K562 (cell line): ENCODE measurements around the gene CFAP298. TPM values are rescaled to one million over a fixed set of nuclear protein-coding genes. Genes with fewer than 3 reads are reported as not detected.

Experiments used
- CHD2 ChIP-seq: IDR thresholded peaks from 2 replicates; pipeline ENCODE4 v1.6.1; 2011; ENCODE audit warnings: low read depth, low read length
- ETV5 ChIP-seq: sonication (generic); formaldehyde crosslinking; IDR thresholded peaks from 2 replicates; pipeline ENCODE4 v1.4.0; 2020; ENCODE audit warnings: low read depth, mild to moderate bottlenecking, missing genetic modification reagents
- GTF2B ChIP-seq: IDR thresholded peaks from 2 replicates; pipeline ENCODE4 v1.6.1; 2011; ENCODE audit not compliant: insufficient read length; ENCODE audit errors: extremely low read depth
- KLF16 ChIP-seq: IDR thresholded peaks from 2 replicates; pipeline ENCODE4 v1.6.1; 2016; ENCODE audit warnings: antibody characterized with exemption
- NFE2L1 ChIP-seq: fragments of 450-650 bp; IDR thresholded peaks from 2 replicates; pipeline ENCODE4 v1.6.1; 2016; ENCODE audit warnings: missing genetic modification characterization, low read depth, mild to moderate bottlenecking, missing compliant biosample characterization, moderate library complexity, borderline replicate concordance
- NUFIP1 ChIP-seq: fragments of 450-650 bp; IDR thresholded peaks from 2 replicates; pipeline ENCODE4 v1.6.1; 2018; ENCODE audit not compliant: partially characterized antibody
- RBM14 ChIP-seq: fragments of 200-400 bp; formaldehyde crosslinking; IDR thresholded peaks from 2 replicates; pipeline ENCODE4 v1.6.1; 2018; ENCODE audit warnings: low read depth, mild to moderate bottlenecking, low read length, moderate library complexity, borderline replicate concordance; ENCODE audit not compliant: insufficient read depth
- RBM34 ChIP-seq: fragments of 200-400 bp; formaldehyde crosslinking; IDR thresholded peaks from 2 replicates; pipeline ENCODE4 v1.6.1; 2018; ENCODE audit warnings: low read length, borderline replicate concordance; ENCODE audit not compliant: insufficient read depth
- RNF2 ChIP-seq: sonication (generic); IDR thresholded peaks from 2 replicates; pipeline ENCODE4 v1.6.1; 2016
- SREBF2 ChIP-seq: sonication (generic); formaldehyde crosslinking; IDR thresholded peaks from 2 replicates; pipeline ENCODE4 v1.4.0; 2020; ENCODE audit warnings: mild to moderate bottlenecking, missing genetic modification reagents
- SRF ChIP-seq, 2 experiments: fragments of 250-450, 450-650 bp in 1 of 2; sonication (Bioruptor Pico) in 1 of 2; sonication (generic) in 1 of 2; formaldehyde crosslinking; IDR thresholded peaks; 2 replicates each; pipeline versions ENCODE4 v1.5.0 to v1.5.1; 2020 to 2022; ENCODE audit warnings: mild to moderate bottlenecking in 1 of 2, missing genetic modification reagents in 1 of 2
- STAT5B ChIP-seq: fragments of 250-450 bp; sonication (Bioruptor Pico); IDR thresholded peaks from 2 replicates; pipeline ENCODE4 v1.8.0; 2021; ENCODE audit warnings: mild to moderate bottlenecking, inconsistent platforms
- TEAD2 ChIP-seq: fragments of 450-650 bp; IDR thresholded peaks from 2 replicates; pipeline ENCODE4 v1.6.1; 2016; ENCODE audit warnings: missing genetic modification characterization, control low read depth, missing compliant biosample characterization
- TEAD4 ChIP-seq, 2 experiments: sonication (generic) in 1 of 2; formaldehyde crosslinking in 1 of 2; IDR thresholded peaks; 2 replicates each; pipeline versions ENCODE4 v1.6.1 to v1.8.0; 2012 to 2022; ENCODE audit warnings: borderline replicate concordance in 1 of 2, inconsistent platforms in 1 of 2, low read length in 1 of 2, mild to moderate bottlenecking in 1 of 2, missing genetic modification reagents in 1 of 2
- TOE1 ChIP-seq, 2 experiments: fragments of 450-650 bp in 1 of 2; sonication (generic) in 1 of 2; formaldehyde crosslinking in 1 of 2; IDR thresholded peaks; 2 replicates each; pipeline versions ENCODE4 v1.7.1 to v1.8.0; 2016 to 2022; ENCODE audit warnings: borderline replicate concordance in 2 of 2, mild to moderate bottlenecking in 2 of 2, antibody characterized with exemption in 1 of 2, inconsistent platforms in 1 of 2, low read depth in 1 of 2, missing genetic modification reagents in 1 of 2, moderate library complexity in 1 of 2
- ZBTB8A ChIP-seq: fragments of 450-650 bp; IDR thresholded peaks from 2 replicates; pipeline ENCODE4 v1.6.1; 2018; ENCODE audit warnings: mild to moderate bottlenecking, moderate library complexity; ENCODE audit not compliant: partially characterized antibody
- ZFX ChIP-seq: sonication (generic); formaldehyde crosslinking; IDR thresholded peaks from 2 replicates; pipeline ENCODE4 v1.8.0; 2022; ENCODE audit warnings: mild to moderate bottlenecking, missing genetic modification reagents, moderate library complexity
- ZNF384 ChIP-seq: IDR thresholded peaks from 2 replicates; pipeline ENCODE4 v1.6.1; 2012; ENCODE audit warnings: low read depth, low read length, improper control_type of control experiment
- ZNF445 ChIP-seq: fragments of 250-450 bp; sonication (Bioruptor Pico); IDR thresholded peaks from 2 replicates; pipeline ENCODE4 v1.4.0; 2020; ENCODE audit warnings: low read depth, mild to moderate bottlenecking, moderate library complexity
- polyA plus RNA-seq, 8 experiments: library from polyadenylated mRNA; depleted of rRNA in 4 of 8; stranded (reverse) in 5 of 8; unstranded in 3 of 8; fragments of >200 nt; fragmentation: Nextera tagmentation in 2 of 8; fragmentation: Illumina TruSeq in 1 of 8; extraction: Ambion mirVana in 2 of 8; extraction: Trizol in 1 of 8; gene quantifications; 2 replicates each; pipeline versions ENCODE4 v1.2.1 to v1.2.3, GENCODE V29; 2011 to 2014; ENCODE audit warnings: inconsistent platforms in 1 of 8, missing spikeins in 1 of 8
- total RNA-seq, 7 experiments: library from RNA; depleted of rRNA in 6 of 7; stranded (reverse); fragments of >200 nt in 6 of 7; fragmentation: Illumina TruSeq in 2 of 7; extraction: Trizol in 2 of 7; gene quantifications; 2 replicates each; pipeline versions ENCODE4 v1.2.1 to v1.2.3, GENCODE V29; 2011 to 2021; ENCODE audit warnings: low replicate concordance in 1 of 7
- TF ChIP-seq, protein P1 (sequence below): sonication (generic); formaldehyde crosslinking; IDR thresholded peaks from 2 replicates; pipeline ENCODE4 v1.8.0; 2022; ENCODE audit warnings: missing genetic modification reagents, mild to moderate bottlenecking, moderate library complexity, borderline replicate concordance

CFAP298 gene
- total and polyA plus RNA-seq, 9 of the 15 experiments (the other 6 are each of a cell fraction or from before 2014, with no cell fraction given), result 31.4 to 178 (median 89.7) TPM

DNA sequence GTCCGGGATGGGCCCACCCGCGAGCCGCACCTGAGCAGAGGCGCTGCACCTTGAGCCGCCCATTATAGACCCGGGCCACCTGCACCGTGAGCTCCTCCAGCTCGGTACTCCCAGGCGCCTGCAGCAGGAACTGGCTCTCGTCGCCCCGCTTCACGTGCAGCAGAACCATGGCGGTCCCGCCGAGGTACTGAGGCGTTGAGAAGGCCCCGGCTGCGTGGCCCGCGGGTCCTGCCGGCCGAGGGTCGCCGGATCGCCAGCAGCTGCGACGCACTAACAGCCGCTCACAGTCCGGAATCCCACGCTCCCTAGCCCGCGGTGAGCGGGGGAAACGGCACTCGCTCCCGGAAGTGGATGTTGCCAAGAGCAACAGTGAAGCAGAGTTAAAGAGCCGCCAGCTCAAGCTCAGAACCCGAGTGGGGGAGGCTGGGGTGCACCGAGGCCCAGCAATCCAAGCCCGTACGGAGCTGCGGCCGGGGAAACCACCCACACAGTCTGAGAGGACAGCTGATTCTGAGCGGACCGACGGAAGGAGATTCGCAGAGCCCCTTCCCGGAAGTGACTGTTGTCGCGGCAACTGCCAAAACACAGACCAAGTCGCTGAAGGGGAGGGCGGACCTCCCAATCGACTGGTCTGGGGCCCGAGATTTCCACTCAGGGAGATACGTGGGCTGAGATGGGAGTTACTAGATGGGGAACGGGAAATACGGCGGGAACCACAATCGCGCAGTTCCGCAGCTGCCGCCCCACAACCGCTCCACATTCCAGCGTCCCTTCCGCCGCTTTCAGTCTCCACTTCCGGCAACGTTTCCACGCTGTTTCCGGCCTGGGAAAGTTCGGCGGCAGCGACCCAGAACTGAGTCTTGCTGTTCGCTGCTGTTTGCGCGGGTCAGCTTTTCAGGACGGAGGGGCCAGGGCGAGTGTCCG is at the start of gene CFAP298 (continued):
- TF ChIP-seq SRF (CRISPR knock-in tag; IDR thresholded peaks at IDR 0.05) (no peak), NUFIP1 (no peak), CHD2 (peak; percentile 28; the same call in 1 of the 2 replicates), RBM14 (0 out of 2 replicates have a peak, but pooled peaks have one; percentile 61), GTF2B (no peak), SREBF2 (CRISPR knock-in tag) (no peak), NFE2L1 (no peak), RBM34 (no peak), STAT5B (CRISPR knock-in tag) (no peak), KLF16 (no peak), TEAD2 (tag) (peak; percentile 96), ZBTB8A (no peak), TOE1 (IDR thresholded peaks at IDR 0.05; ENCODE audit: borderline replicate concordance) (peak; percentile 88), TOE1 (CRISPR knock-in tag; IDR thresholded peaks at IDR 0.05; ENCODE audit: borderline replicate concordance, low read depth) (no peak), RNF2 (peak; percentile 72; the same call in 1 of the 2 replicates), ZNF445 (no peak), TEAD4 (IDR thresholded peaks at IDR 0.05; ENCODE audit: low read length) (peak; percentile 91), TEAD4 (CRISPR knock-in tag; IDR thresholded peaks at IDR 0.05; ENCODE audit: borderline replicate concordance) (peak; percentile 94), ZNF384 (no peak), ZFX (CRISPR knock-in tag) (peak; percentile 67), ETV5 (CRISPR knock-in tag) (peak; percentile 90)
- TF ChIP-seq, protein P1, sequence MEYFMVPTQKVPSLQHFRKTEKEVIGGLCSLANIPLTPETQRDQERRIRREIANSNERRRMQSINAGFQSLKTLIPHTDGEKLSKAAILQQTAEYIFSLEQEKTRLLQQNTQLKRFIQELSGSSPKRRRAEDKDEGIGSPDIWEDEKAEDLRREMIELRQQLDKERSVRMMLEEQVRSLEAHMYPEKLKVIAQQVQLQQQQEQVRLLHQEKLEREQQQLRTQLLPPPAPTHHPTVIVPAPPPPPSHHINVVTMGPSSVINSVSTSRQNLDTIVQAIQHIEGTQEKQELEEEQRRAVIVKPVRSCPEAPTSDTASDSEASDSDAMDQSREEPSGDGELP, result peak; percentile 100
